ENCODE data around the gene TMEM108. TPM values are rescaled to one million over a fixed set of nuclear protein-coding genes. Genes with fewer than 3 reads are reported as not detected.

TMEM108 gene
- total RNA-seq, 6 experiments from 2014 or later = not detected

- no peak for TF ChIP-seq CTCF (IDR thresholded peaks at IDR 0.05)
- Mint-ChIP-seq H3K9me3 (no peaks in the 10 kb centered on the region), H3K4me3 (no peak overlapping the region), H3K4me1 (ENCODE audit: low read depth) (no peaks in the 10 kb centered on the region), H3K27me3 (ENCODE audit: insufficient read depth) (peaks cover 2% of the 10 kb centered on the region; the same call in 1 of the 2 replicates), H3K36me3 (ENCODE audit: low read depth) (no peaks in the 10 kb centered on the region), H3K27ac (no peak overlapping the region)
- DNase-seq = no peak
Observed at GRCh38 chr3:133047980-133048379, 9.8 kb downstream of the TMEM108 start.

- H3K27me3 Mint-ChIP-seq (ENCODE audit: insufficient read depth) = peaks cover 2% of the 10 kb centered on the region; the same call in 1 of the 2 replicates
- no peak overlapping the region for H3K27ac Mint-ChIP-seq
- no peak for TF ChIP-seq CTCF (IDR thresholded peaks at IDR 0.05)
- no peak for DNase-seq
- no peaks in the 10 kb centered on the region for H3K36me3 Mint-ChIP-seq (ENCODE audit: low read depth)
- H3K4me3 Mint-ChIP-seq = no peak overlapping the region
- H3K9me3 Mint-ChIP-seq = no peaks in the 10 kb centered on the region
- H3K4me1 Mint-ChIP-seq (ENCODE audit: low read depth) = no peaks in the 10 kb centered on the region
Observed at GRCh38 chr3:133049491-133049890, 11.3 kb downstream of the TMEM108 start.

GRCh38 chr3:133050891-133051290, 12.7 kb downstream of the TMEM108 start:
- Mint-ChIP-seq H3K27ac (no peak overlapping the region), H3K9me3 (no peaks in the 10 kb centered on the region)
- no peak for DNase-seq

GRCh38 chr3:133053532-133053931, 15.3 kb downstream of the TMEM108 start:
- no peak overlapping the region for H3K4me3 Mint-ChIP-seq
- no peak for TF ChIP-seq CTCF (IDR thresholded peaks at IDR 0.05)
- H3K36me3 Mint-ChIP-seq (ENCODE audit: low read depth) = no peaks in the 10 kb centered on the region
- H3K9me3 Mint-ChIP-seq = no peaks in the 10 kb centered on the region
- no peak for DNase-seq
- peaks cover 2% of the 10 kb centered on the region; the same call in 1 of the 2 replicates for H3K27me3 Mint-ChIP-seq (ENCODE audit: insufficient read depth)
- H3K27ac Mint-ChIP-seq = no peak overlapping the region
- no peaks in the 10 kb centered on the region for H3K4me1 Mint-ChIP-seq (ENCODE audit: low read depth)

More at GRCh38 chr3:133050891-133051290, 12.7 kb downstream of the TMEM108 start:
- no peaks in the 10 kb centered on the region for H3K36me3 Mint-ChIP-seq (ENCODE audit: low read depth)
- H3K27me3 Mint-ChIP-seq (ENCODE audit: insufficient read depth) = peaks cover 2% of the 10 kb centered on the region; the same call in 1 of the 2 replicates
- TF ChIP-seq CTCF (IDR thresholded peaks at IDR 0.05) = no peak
- H3K4me1 Mint-ChIP-seq (ENCODE audit: low read depth) = no peaks in the 10 kb centered on the region
- H3K4me3 Mint-ChIP-seq = no peak overlapping the region

- H3K9me3 Mint-ChIP-seq = no peaks in the 10 kb centered on the region
- no peak for TF ChIP-seq CTCF (IDR thresholded peaks at IDR 0.05)
- H3K36me3 Mint-ChIP-seq (ENCODE audit: low read depth) = no peaks in the 10 kb centered on the region
- H3K27me3 Mint-ChIP-seq (ENCODE audit: insufficient read depth) = peaks cover 2% of the 10 kb centered on the region; the same call in 1 of the 2 replicates
- no peaks in the 10 kb centered on the region for H3K4me1 Mint-ChIP-seq (ENCODE audit: low read depth)
- H3K4me3 Mint-ChIP-seq = no peak overlapping the region
- H3K27ac Mint-ChIP-seq = no peak overlapping the region
- no peak for DNase-seq
Observed at GRCh38 chr3:133054586-133054985, 16.4 kb downstream of the TMEM108 start.

- DNase-seq = no peak
- Mint-ChIP-seq H3K27me3 (ENCODE audit: insufficient read depth) (peaks cover 4% of the 10 kb centered on the region; the same call in 1 of the 2 replicates), H3K27ac (no peak overlapping the region), H3K4me3 (no peak overlapping the region), H3K36me3 (ENCODE audit: low read depth) (no peaks in the 10 kb centered on the region), H3K9me3 (no peaks in the 10 kb centered on the region), H3K4me1 (ENCODE audit: low read depth) (no peaks in the 10 kb centered on the region)
- TF ChIP-seq CTCF (IDR thresholded peaks at IDR 0.05) = no peak
Observed at GRCh38 chr3:133055339-133055738, 17.1 kb downstream of the TMEM108 start.

All from HFFc6 (cell line).